Fibroblast of lung (primary cell): ENCODE data around the gene ARF1.

Source experiments
- CTCF ChIP-seq, 2 donors: IDR thresholded peaks in 1 of 2; conservative IDR thresholded peaks in 1 of 2; 1 replicate in 1 of 2; 2 replicates in 1 of 2; pipeline ENCODE4 v1.5.1; 2011 to 2012; ENCODE audit warnings: low read length in 2 of 2, control low read depth in 1 of 2, inconsistent platforms in 1 of 2, low read depth in 1 of 2, mild to moderate bottlenecking in 1 of 2
- EZH2 ChIP-seq: IDR thresholded peaks from 2 replicates; pipeline ENCODE4 v1.5.1; 2012; ENCODE audit warnings: low read length, control low read depth, mild to moderate bottlenecking; ENCODE audit errors: missing control alignments

GRCh38 chr1:228120351-228120750, 37.8 kb downstream of the ARF1 start:
- no peak for TF ChIP-seq CTCF (conservative IDR thresholded peaks at IDR 0.05 in 1 of 2, IDR thresholded peaks at IDR 0.05 in 1 of 2; ENCODE audit: low read depth in 1 of 2, low read length in 2 of 2)
- no peak for TF ChIP-seq EZH2
